NCI-H1436 treated with DMSO at 0.1 percent for 48 hours (cell line): ENCODE results near the gene GNL3.
"Not testable (repeated sequence)": the region's sequence is repeated elsewhere in the genome, so short reads cannot be mapped to it uniquely, and the experiment has no call there.

ENCODE experiments used
- DNase-seq: peaks from one replicate; lab custom pipeline; 2025; lab: John Stamatoyannopoulos, UW

The GNL3 gene

DNA sequence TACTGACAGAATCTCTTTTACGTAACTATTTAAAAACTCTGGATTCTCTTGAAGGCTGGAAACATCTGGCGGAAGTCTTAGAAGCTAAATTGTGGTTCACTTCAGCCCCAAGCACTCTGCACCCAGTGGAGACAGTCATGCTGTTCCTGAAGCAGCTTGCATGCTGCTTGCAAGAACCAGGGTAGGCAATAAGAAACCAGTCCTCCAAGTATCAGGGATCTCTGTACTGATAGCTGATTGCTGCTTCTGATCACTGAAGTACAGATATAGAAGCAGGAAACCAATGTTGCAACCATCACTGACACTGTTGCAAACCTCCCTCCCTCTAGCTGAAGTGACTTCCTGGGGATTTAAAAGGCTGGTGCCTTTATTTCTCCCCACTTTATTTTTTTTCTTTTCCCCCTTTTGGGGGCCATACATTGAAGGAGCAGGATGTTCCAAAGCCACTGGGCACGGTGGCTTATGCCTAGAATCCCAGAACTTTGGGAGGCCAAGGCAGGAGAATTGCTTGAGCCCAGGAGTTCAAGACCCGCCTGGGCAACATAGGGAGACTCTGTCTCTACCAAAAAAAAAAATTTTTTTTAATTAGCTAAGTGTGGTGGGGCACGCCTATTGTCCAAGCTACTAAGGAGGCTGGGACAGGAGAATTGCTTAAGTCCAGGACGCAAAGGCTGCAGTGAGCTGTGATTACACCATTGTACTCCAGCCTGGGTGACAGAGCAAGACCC lies 35.3 kb downstream of the GNL3 start:
- no peak for DNase-seq

DNA sequence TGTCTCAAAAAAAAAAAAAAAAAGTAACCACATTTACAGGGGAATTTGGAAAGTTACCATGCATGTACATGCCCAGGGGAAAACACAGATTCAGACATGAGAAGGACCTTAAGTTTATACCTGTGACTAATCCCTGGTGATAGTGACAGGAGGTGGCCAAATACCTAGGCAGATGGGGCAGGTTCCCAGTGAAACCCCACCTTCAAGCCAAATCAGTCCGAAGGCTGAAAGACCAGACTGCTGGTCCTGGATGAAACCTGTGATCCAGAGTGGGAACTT lies 35.8 kb downstream of the GNL3 start:
- no peak for DNase-seq

DNA sequence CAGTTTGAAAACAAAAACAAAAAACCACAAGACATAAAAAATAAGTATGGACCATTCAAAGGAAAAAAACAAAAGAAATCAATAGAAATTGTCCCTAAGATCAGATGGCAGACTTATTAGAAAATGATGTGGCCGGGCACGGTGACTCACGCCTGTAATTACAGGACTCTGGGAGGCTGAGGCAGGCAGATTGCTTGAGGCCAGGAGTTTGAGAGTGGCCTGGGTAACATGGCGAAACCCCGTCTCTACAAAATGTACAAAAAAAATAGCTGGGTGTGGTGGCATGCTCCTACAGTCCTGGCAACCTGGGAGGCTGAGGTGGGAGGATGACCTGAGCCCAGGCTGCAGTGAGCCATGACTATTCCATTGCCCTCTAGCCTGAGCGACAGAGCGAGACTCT lies 36.7 kb downstream of the GNL3 start:
- DNase-seq, result no peak

DNA sequence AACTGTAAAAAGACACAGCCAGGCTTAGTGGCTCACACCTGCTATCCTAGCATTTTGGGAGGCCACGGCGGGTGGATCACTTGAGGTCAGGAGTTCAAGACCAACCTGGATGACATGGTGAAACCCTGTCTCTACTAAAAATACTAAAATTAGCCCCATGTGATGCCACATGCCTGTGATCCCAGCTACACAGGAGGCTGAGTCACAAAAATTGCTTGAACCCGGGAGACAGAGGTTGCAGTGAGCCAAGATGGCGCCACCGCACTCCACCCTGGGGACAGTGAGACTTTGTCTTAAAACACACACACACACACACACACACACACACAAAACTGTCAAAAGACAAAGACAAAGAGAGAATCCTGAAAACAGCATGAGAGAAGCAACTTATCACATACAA lies 38.1 kb downstream of the GNL3 start:
- DNase-seq, result no peak

DNA sequence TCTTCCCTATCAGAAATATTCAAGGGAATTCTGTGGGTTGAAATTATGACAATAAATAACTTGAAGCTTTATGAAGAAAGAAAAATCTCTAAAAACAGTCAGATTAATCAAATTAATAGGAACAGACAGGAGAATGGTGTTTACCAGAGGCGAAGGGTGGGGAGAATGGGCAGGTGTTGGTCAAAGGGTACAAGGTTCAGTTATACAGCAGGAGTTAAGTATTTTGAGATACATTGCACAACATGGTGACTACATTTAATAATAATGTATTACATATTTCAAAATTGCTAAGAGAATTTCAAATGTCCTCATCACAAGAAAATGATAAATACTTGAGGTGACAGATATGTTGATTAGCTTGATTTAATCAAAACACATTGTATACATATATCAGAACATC lies 38.7 kb downstream of the GNL3 start:
- no peak for DNase-seq

DNA sequence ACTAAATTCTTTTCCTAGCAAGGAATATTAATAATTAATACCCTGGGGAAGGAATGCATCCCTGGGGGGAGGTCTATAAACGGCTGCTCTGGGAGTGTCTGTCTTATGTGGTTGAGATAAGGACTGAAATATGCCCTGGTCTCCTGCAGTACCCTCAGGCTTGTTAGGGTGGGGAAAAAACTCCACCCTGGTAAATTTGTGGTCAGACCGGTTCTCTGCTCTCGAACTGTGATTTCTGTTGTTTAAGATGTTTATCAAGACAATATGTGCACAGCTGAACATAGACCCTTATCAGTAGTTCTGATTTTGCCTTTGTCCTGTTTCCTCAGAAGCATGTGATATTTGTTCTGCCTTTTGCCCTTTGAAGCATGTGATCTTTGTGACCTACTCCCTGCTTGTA lies 42.9 kb downstream of the GNL3 start:
- DNase-seq, result not testable (repeated sequence)

DNA sequence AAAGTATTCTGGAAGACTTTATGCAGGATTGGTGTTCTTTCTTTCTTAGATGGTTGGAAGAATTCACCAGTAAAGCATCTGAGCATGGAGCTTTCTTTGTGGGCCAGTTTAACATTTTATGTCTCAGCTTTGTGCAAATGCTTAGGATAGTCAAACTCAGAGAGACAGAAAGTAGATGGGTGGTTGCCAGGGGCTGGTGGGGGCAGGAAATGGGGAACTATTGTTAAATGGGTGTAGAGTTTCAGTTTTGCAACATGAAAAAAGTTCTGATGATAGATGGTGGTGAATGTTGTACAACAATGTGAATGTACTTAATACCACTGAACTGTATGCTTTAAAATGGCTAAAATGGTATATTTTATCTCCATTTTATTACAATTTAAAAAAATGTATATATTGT lies 44.8 kb downstream of the GNL3 start:
- no peak for DNase-seq

DNA sequence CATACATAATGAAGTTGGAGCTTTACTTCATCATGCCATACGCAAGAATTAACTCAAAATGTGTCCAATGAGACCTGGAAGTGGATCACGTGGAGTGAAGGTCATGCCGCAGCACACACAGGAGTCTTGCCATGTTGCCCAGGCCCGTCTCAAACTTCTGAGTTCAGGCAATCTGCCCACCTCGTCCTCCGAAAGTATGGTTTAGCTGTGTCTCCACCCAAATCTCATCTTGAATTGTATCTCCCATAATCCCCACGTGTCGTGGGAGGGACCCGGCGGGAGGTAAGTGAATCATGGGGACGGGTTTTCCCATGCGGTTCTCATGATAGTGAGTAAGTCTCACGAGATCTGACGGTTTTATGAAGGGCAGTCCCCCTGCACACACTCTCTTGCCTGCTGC lies 45.8 kb downstream of the GNL3 start:
- no peak for DNase-seq

DNA sequence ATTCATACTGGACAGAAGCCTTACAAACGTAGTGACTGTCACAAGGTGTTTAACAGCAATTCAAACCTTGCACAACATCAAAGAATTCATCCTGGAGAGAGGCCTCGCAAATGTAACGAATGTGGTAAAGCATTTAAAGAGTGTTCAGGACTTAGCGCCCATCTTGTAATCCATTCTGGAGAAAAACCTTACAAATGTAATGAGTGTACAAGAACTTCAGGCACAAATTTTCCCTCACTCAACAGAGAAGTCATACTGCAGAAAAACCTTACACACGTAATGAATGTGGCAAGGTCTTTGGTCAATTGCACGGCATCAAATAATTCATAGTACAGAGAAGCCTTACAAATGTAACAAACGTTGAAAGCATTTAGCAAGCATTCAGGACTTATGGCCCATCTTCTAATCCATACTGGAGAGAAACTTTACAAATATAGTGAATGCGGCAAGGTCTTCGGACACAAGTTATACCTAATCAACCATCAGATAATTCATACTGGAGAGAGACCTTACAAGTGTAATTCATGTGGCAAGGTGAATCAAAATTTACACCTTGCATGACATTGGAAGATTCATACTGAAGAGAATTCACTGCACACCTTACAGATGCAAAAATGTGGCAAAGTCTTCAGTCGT lies 47.5 kb downstream of the GNL3 start:
- no peak for DNase-seq

DNA sequence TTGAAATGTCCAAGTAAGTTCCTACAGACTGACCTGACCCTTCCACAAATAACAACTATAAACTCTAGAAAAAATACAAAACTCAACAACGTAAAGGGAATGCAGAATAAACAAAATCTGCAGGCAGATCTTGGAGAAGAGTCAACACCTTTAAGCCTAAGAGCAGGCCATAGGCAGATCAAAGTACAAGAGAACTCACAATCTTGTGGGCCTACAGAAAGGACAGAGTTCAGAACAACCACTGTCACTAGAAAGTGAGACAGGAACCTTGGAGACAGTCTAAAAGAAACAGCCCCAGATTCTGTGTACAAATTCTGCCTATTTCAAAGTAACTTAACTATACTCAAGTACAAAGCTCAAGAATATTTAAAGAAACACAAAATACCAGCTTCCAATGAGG lies 53.9 kb downstream of the GNL3 start:
- DNase-seq, result no peak

DNA sequence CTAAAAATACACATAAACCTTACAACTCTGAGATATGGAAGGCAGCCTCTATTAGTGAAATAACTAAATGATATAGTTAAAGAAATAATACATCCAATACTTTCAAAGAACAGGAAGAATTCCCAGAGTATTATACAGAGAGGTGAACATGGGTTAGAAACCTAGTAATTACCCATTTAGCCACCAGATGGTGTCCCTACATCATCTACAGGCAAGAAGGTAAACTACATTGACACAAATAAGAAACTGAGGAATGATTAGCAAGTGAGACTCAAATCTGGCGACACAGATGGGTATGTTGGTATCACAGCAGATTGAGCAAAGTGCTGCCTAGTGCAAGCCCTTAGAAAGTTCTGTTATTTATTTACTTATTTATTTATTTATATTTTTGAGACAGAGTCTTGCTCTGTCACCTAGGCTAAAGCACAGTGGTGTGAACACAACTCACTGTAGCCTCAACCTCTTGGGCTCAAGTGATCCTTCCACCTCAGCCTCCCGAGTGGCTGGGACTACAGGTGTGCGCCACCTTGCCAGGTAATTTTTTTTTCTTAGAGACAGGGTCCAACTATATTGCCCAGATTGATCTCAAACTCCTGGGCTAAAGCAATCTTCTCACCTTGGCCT lies 56.7 kb downstream of the GNL3 start:
- DNase-seq, result no peak

DNA sequence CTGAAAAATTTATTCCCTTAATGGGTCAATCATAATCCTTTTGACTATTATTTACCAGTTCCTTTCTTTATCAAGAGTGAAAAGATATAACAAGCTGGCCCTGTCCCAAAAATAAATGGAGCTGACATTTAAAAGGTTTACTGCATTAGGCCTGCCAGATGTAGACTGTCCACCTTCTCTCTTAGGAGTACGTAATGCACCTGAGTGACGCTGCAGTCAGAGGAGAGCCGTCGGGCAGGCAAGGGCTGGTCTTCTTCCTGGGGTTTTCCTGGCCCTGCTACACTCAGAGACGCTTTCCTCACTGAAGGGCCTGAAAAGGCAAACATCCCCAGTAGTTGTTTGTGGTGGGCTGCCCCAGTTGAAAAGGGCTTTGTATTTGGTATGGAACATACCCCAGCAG lies 57.3 kb downstream of the GNL3 start:
- no peak for DNase-seq

DNA sequence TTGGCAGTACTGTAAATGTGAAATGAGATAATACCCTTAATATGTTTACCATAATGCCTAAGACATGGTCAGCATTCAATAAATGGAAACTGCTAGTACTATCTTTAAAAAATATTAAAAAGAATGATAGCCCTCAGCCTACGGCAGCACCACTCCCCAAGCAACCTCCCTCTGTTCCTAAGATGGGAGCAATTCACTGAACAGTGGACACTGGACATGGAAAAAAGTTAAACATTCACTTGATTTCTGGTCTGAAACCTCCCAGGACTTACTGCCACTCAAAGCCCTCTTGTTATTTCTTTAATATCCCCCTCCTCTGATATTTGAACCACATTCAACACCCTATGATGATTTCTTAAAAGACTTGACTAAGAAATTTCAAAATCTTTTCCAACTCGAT lies 57.9 kb downstream of the GNL3 start:
- DNase-seq, result no peak
